HEK293T (cell line): ENCODE measurements around the gene RTP2.

Source experiments
- BHLHE40 ChIP-seq: fragments of 450-650 bp; IDR thresholded peaks from 2 replicates; pipeline ENCODE4 v1.6.1; 2016; ENCODE audit warnings: mild to moderate bottlenecking, moderate library complexity, borderline replicate concordance
- FOXA1 ChIP-seq: fragments of 450-650 bp; IDR thresholded peaks from 2 replicates; pipeline ENCODE4 v1.6.1; 2016; ENCODE audit warnings: mild to moderate bottlenecking
- FOXM1 ChIP-seq: fragments of 450-650 bp; IDR thresholded peaks from 2 replicates; pipeline ENCODE4 v1.6.1; 2017; ENCODE audit warnings: mild to moderate bottlenecking, borderline replicate concordance
- LEF1 ChIP-seq: fragments of 450-650 bp; IDR thresholded peaks from 2 replicates; pipeline ENCODE4 v1.6.1; 2017; ENCODE audit warnings: mild to moderate bottlenecking, borderline replicate concordance
- SP1 ChIP-seq: fragments of 450-650 bp; IDR thresholded peaks from 2 replicates; pipeline ENCODE4 v1.6.1; 2017
- SUZ12 ChIP-seq: fragments of 450-650 bp; IDR thresholded peaks from 2 replicates; pipeline ENCODE4 v1.6.1; 2016; ENCODE audit warnings: mild to moderate bottlenecking
- TARDBP ChIP-seq: fragments of 450-650 bp; IDR thresholded peaks from 2 replicates; pipeline ENCODE4 v1.6.1; 2016
- ZNF384 ChIP-seq: fragments of 450-650 bp; IDR thresholded peaks from 2 replicates; pipeline ENCODE4 v1.6.1; 2016
- TF ChIP-seq, protein P1 (sequence below): fragments of 450-650 bp; IDR thresholded peaks from 2 replicates; pipeline ENCODE4 v1.6.1; 2016

GRCh38 chr3:187728248-187728647 is 25.9 kb upstream of the RTP2 start:
- TF ChIP-seq FOXM1 (no peak), TARDBP (no peak), BHLHE40 (no peak), SUZ12 (no peak), SP1 (no peak), ZNF384 (no peak), LEF1 (no peak), FOXA1 (no peak)
- TF ChIP-seq, protein P1, sequence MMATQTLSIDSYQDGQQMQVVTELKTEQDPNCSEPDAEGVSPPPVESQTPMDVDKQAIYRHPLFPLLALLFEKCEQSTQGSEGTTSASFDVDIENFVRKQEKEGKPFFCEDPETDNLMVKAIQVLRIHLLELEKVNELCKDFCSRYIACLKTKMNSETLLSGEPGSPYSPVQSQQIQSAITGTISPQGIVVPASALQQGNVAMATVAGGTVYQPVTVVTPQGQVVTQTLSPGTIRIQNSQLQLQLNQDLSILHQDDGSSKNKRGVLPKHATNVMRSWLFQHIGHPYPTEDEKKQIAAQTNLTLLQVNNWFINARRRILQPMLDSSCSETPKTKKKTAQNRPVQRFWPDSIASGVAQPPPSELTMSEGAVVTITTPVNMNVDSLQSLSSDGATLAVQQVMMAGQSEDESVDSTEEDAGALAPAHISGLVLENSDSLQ = no peak
